Spleen (tissue), 11 donors: ENCODE results near the gene OMA1. TPM values are rescaled to one million over a fixed set of nuclear protein-coding genes. Genes with fewer than 3 reads are reported as not detected.

ENCODE experiments used
- DNase-seq: peaks from one replicate; pipeline ENCODE4 v3.0.0-alpha.2; 2020
- H3K27ac ChIP-seq, 8 donors: fragments of 200-600 bp; sonication (generic) in 7 of 8; 1 replicate in 4 of 8; 2 replicates in 4 of 8; pipeline versions ENCODE4 v1.5.0 to v1.8.0; 2016 to 2021; ENCODE audit warnings: inconsistent platforms in 4 of 8, mild to moderate bottlenecking in 4 of 8, moderate library complexity in 1 of 8
- H3K27me3 ChIP-seq, 7 donors: fragments of 200-600 bp; sonication (generic) in 6 of 7; replicated peaks in 1 of 7; 1 replicate in 4 of 7; 2 replicates in 3 of 7; pipeline versions ENCODE4 v1.5.0 to v1.8.0; 2016 to 2021; ENCODE audit warnings: inconsistent platforms in 3 of 7, mild to moderate bottlenecking in 1 of 7
- H3K36me3 ChIP-seq, 6 donors: fragments of 200-600 bp; sonication (generic) in 5 of 6; 1 replicate in 4 of 6; 2 replicates in 2 of 6; pipeline versions ENCODE4 v1.5.0 to v1.8.0; 2016 to 2021; ENCODE audit warnings: inconsistent platforms in 2 of 6
- H3K4me1 ChIP-seq, 6 donors: fragments of 200-600 bp; sonication (generic) in 5 of 6; 1 replicate in 3 of 6; 2 replicates in 3 of 6; pipeline versions ENCODE4 v1.5.0 to v1.8.0; 2016 to 2021; ENCODE audit warnings: inconsistent platforms in 3 of 6
- H3K4me3 ChIP-seq, 8 donors: fragments of 200-600 bp; sonication (generic) in 7 of 8; 1 replicate in 4 of 8; 2 replicates in 4 of 8; pipeline versions ENCODE4 v1.5.0 to v1.8.0; 2016 to 2021; ENCODE audit warnings: inconsistent platforms in 4 of 8, mild to moderate bottlenecking in 4 of 8, moderate library complexity in 2 of 8
- H3K9me3 ChIP-seq, 8 donors: fragments of 200-600 bp; sonication (generic) in 7 of 8; 1 replicate in 4 of 8; 2 replicates in 4 of 8; pipeline versions ENCODE4 v1.5.0 to v1.8.0; 2016 to 2021; ENCODE audit warnings: inconsistent platforms in 4 of 8
- POLR2A ChIP-seq, 3 donors: fragments of 450-650 bp; IDR thresholded peaks; one replicate each; pipeline ENCODE4 v1.5.1; 2017; ENCODE audit warnings: antibody characterized with exemption in 3 of 3, mild to moderate bottlenecking in 1 of 3
- POLR2AphosphoS5 ChIP-seq, 3 donors: sonication (generic); formaldehyde crosslinking; IDR thresholded peaks; one replicate each; pipeline ENCODE4 v1.5.1; 2017; ENCODE audit warnings: antibody characterized with exemption in 3 of 3
- WGBS, 5 donors: extraction: QIAGEN DNeasy Blood & Tissue Kit in 3 of 5; methylation state at CpG; one replicate each; pipeline versions ENCODE4 v1.1.5 to v1.1.7; 2013 to 2018; 5-methylcytosine and 5-hydroxymethylcytosine counted together
- intact Hi-C: fragments of 100-400 bp; cut with DNase I; formaldehyde crosslinking; loops from one replicate; pipeline ENCODE4 v1.15.0; 2023; ENCODE audit warnings: low total_unique reads
- polyA plus RNA-seq, 3 donors: library from polyadenylated mRNA; stranded (reverse); fragments of 200-250 nt; gene quantifications; one replicate each; pipeline ENCODE4 v1.2.1, GENCODE V29; 2013
- total RNA-seq, 7 donors: library from RNA; depleted of rRNA in 3 of 7; stranded (reverse); fragments of >200 nt in 3 of 7; fragmentation: NEBNext Ultra II Directional in 4 of 7; extraction: Animal tissue kit (Norgen Biotek cat#: 25700) in 4 of 7; gene quantifications; one replicate each; pipeline versions ENCODE4 v1.1.0 to v1.2.1, GENCODE V29; 2016 to 2021
- TF ChIP-seq, protein P1 (sequence below), 11 experiments: fragments of 200-600 bp in 7 of 11; fragments of 450-650 bp in 4 of 11; sonication (generic) in 4 of 11; IDR thresholded peaks in 8 of 11; conservative IDR thresholded peaks in 3 of 11; 1 replicate in 7 of 11; 2 replicates in 4 of 11; pipeline versions ENCODE4 v1.4.0 to v1.8.0; 2016 to 2021; ENCODE audit warnings: antibody characterized with exemption in 11 of 11, inconsistent platforms in 4 of 11, mild to moderate bottlenecking in 1 of 11
- donor health status: healthy with polysubstance abuse.
- donor health status: DM: no; HTN: no; CAD: no; lungs with moderate emphysema.
- donor health status: DM: no; HTN: no; CAD: no.
- donor health status: Bipolar disorder and iron deficiency.
- donor health status: healthy.
- donor health status: DM: no; HTN: no; CAD: no.
- donor health status: DM: yes; HTN: yes; CAD: no.

The OMA1 gene
- total and polyA plus RNA-seq, 10 donors, result 19.3 to 48.6 (median 32.5) TPM

- Histone ChIP-seq H3K4me3 (no peak overlapping the region), H3K36me3 (no peaks in the 10 kb centered on the region), H3K27ac (no peak overlapping the region), H3K9me3 (no peaks in the 10 kb centered on the region), H3K27me3 (peaks cover 0 to 63% (median 22%) of the 10 kb centered on the region in 7 donors), H3K4me1 (peaks cover 0 to 19% (median 3%) of the 10 kb centered on the region in 6 donors)
- intact Hi-C loops, result no loop called here
- no peak for DNase-seq
- WGBS, 5 donors, result 63 to 96% (median 76%) methylated on average over 2 of the region's 2 CpGs
- TF ChIP-seq POLR2AphosphoS5 (IDR thresholded peaks at IDR 0.05), result no peak
- TF ChIP-seq POLR2A (IDR thresholded peaks at IDR 0.05), result no peak
- TF ChIP-seq, protein P1, sequence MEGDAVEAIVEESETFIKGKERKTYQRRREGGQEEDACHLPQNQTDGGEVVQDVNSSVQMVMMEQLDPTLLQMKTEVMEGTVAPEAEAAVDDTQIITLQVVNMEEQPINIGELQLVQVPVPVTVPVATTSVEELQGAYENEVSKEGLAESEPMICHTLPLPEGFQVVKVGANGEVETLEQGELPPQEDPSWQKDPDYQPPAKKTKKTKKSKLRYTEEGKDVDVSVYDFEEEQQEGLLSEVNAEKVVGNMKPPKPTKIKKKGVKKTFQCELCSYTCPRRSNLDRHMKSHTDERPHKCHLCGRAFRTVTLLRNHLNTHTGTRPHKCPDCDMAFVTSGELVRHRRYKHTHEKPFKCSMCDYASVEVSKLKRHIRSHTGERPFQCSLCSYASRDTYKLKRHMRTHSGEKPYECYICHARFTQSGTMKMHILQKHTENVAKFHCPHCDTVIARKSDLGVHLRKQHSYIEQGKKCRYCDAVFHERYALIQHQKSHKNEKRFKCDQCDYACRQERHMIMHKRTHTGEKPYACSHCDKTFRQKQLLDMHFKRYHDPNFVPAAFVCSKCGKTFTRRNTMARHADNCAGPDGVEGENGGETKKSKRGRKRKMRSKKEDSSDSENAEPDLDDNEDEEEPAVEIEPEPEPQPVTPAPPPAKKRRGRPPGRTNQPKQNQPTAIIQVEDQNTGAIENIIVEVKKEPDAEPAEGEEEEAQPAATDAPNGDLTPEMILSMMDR (IDR thresholded peaks at IDR 0.05 in 8 of 11, conservative IDR thresholded peaks at IDR 0.05 in 3 of 11), result no peak
Observed at GRCh38 chr1:58570817-58571216, 24.3 kb upstream of the OMA1 start.

- no peak for TF ChIP-seq POLR2A (IDR thresholded peaks at IDR 0.05)
- no peak for TF ChIP-seq POLR2AphosphoS5 (IDR thresholded peaks at IDR 0.05)
- TF ChIP-seq, protein P1 (IDR thresholded peaks at IDR 0.05 in 8 of 11, conservative IDR thresholded peaks at IDR 0.05 in 3 of 11), result no peak
- intact Hi-C loops, result no loop called here
- H3K9me3 ChIP-seq, result no peaks in the 10 kb centered on the region
- H3K27me3 ChIP-seq, result peaks cover 0 to 56% (median 17%) of the 10 kb centered on the region in 7 donors
- peaks cover 0 to 14% (median 0%) of the 10 kb centered on the region in 6 donors for H3K4me1 ChIP-seq
- H3K27ac ChIP-seq, result no peak overlapping the region
- H3K36me3 ChIP-seq, result no peaks in the 10 kb centered on the region
- no peak for DNase-seq
- H3K4me3 ChIP-seq, result no peak overlapping the region
Observed at GRCh38 chr1:58570094-58570493, 23.6 kb upstream of the OMA1 start.

GRCh38 chr1:58568911-58569310, 22.4 kb upstream of the OMA1 start:
- Histone ChIP-seq H3K36me3 (no peaks in the 10 kb centered on the region), H3K4me1 (peaks cover 0 to 6% (median 0%) of the 10 kb centered on the region in 6 donors), H3K4me3 (no peak overlapping the region), H3K27ac (no peak overlapping the region), H3K27me3 (peaks cover 0 to 44% (median 7%) of the 10 kb centered on the region in 7 donors), H3K9me3 (no peaks in the 10 kb centered on the region)
- DNase-seq, result no peak
- intact Hi-C loops, result no loop called here
- TF ChIP-seq, protein P1 (IDR thresholded peaks at IDR 0.05 in 8 of 11, conservative IDR thresholded peaks at IDR 0.05 in 3 of 11), result no peak
- TF ChIP-seq POLR2A (IDR thresholded peaks at IDR 0.05), result no peak
- no peak for TF ChIP-seq POLR2AphosphoS5 (IDR thresholded peaks at IDR 0.05)
- WGBS, 5 donors, result 79 to 94% (median 86%) methylated on average over 5 of the region's 5 CpGs

- H3K9me3 ChIP-seq, result no peaks in the 10 kb centered on the region
- H3K4me1 ChIP-seq, result peaks cover 0 to under 1% (median 0%) of the 10 kb centered on the region in 6 donors
- no peak for DNase-seq
- no peak for TF ChIP-seq POLR2AphosphoS5 (IDR thresholded peaks at IDR 0.05)
- no peak for TF ChIP-seq POLR2A (IDR thresholded peaks at IDR 0.05)
- TF ChIP-seq, protein P1 (IDR thresholded peaks at IDR 0.05 in 8 of 11, conservative IDR thresholded peaks at IDR 0.05 in 3 of 11), result no peak
- H3K27ac ChIP-seq, result no peak overlapping the region
- H3K36me3 ChIP-seq, result no peaks in the 10 kb centered on the region
- intact Hi-C loops, result no loop called here
- peaks cover 0 to 39% (median 1%) of the 10 kb centered on the region in 7 donors for H3K27me3 ChIP-seq
- 74 to 87% (median 83%) methylated on average over 4 of the region's 4 CpGs for WGBS, 5 donors
- no peak overlapping the region for H3K4me3 ChIP-seq
Observed at GRCh38 chr1:58568271-58568860, 21.8 kb upstream of the OMA1 start.
